HEK293 (cell line): ENCODE measurements around the gene AMBRA1.

ENCODE experiments used
- CTCF ChIA-PET: fragments of 350-600 bp; formaldehyde crosslinking; extraction: SDS; loops from one replicate; lab custom pipeline; 2021; ENCODE audit warnings: antibody characterized with exemption; lab: Yijun Ruan, JAX
- POLR2A ChIA-PET: fragments of 300-600 bp; formaldehyde crosslinking; extraction: SDS; loops from one replicate; lab custom pipeline; 2020; ENCODE audit warnings: antibody characterized with exemption, inconsistent platforms; lab: Yijun Ruan, JAX
- H3K27ac ChIP-seq: fragments of 200-500 bp; sonication (Bioruptor generic); 2 replicates; pipeline ENCODE4 v1.5.1; 2014; ENCODE audit warnings: low read depth, low read length, control low read depth, inconsistent platforms; ENCODE audit errors: extremely low read depth
- H3K36me3 ChIP-seq, 2 experiments: fragments of 200-500 bp in 1 of 2; sonication (Bioruptor generic) in 1 of 2; 1 replicate in 1 of 2; 2 replicates in 1 of 2; pipeline ENCODE4 v1.5.1; 2014 to 2017; ENCODE audit warnings: inconsistent platforms in 2 of 2, low read length in 2 of 2; ENCODE audit not compliant: control insufficient read depth in 2 of 2, insufficient read depth in 1 of 2
- H3K4me1 ChIP-seq: fragments of 200-500 bp; sonication (Bioruptor generic); 2 replicates; pipeline ENCODE4 v1.5.1; 2014; ENCODE audit warnings: mild to moderate bottlenecking, low read length, inconsistent platforms; ENCODE audit not compliant: control insufficient read depth, insufficient read depth
- H3K4me3 ChIP-seq: 2 replicates; pipeline ENCODE4 v1.5.1; 2011; ENCODE audit warnings: low read depth, mild to moderate bottlenecking, control low read depth, low read length, moderate library complexity
- H3K9me3 ChIP-seq: fragments of 200-500 bp; sonication (Bioruptor generic); 2 replicates; pipeline ENCODE4 v1.5.1; 2014; ENCODE audit warnings: low read depth, low read length, inconsistent platforms; ENCODE audit not compliant: control insufficient read depth, insufficient read depth
- GLIS2 ChIP-seq: fragments of 450-650 bp; formaldehyde crosslinking; IDR thresholded peaks from 2 replicates; pipeline ENCODE4 v1.5.1; 2016; ENCODE audit warnings: missing biosample characterization, missing genetic modification characterization
- HOXC10 ChIP-seq: sonication (generic); formaldehyde crosslinking; IDR thresholded peaks from 2 replicates; pipeline ENCODE4 v1.8.1; 2023; ENCODE audit warnings: mild to moderate bottlenecking, missing genetic modification reagents
- KLF8 ChIP-seq: fragments of 450-650 bp; formaldehyde crosslinking; IDR thresholded peaks from 2 replicates; pipeline ENCODE4 v1.5.1; 2016; ENCODE audit warnings: missing biosample characterization, missing genetic modification characterization
- PRDM10 ChIP-seq: fragments of 450-650 bp; formaldehyde crosslinking; IDR thresholded peaks from 2 replicates; pipeline ENCODE4 v1.5.1; 2016; ENCODE audit warnings: missing biosample characterization, missing genetic modification characterization
- PRDM6 ChIP-seq: fragments of 450-650 bp; formaldehyde crosslinking; IDR thresholded peaks from 2 replicates; pipeline ENCODE4 v1.5.1; 2017; ENCODE audit warnings: missing biosample characterization, missing genetic modification characterization
- SCRT2 ChIP-seq: fragments of 450-650 bp; formaldehyde crosslinking; IDR thresholded peaks from 2 replicates; pipeline ENCODE4 v1.5.1; 2016; ENCODE audit warnings: missing biosample characterization, missing genetic modification characterization
- ZEB2 ChIP-seq: fragments of 450-650 bp; formaldehyde crosslinking; IDR thresholded peaks from 2 replicates; pipeline ENCODE4 v1.5.1; 2016; ENCODE audit warnings: missing biosample characterization, missing genetic modification characterization
- ZNF114 ChIP-seq: fragments of 450-650 bp; formaldehyde crosslinking; IDR thresholded peaks from 2 replicates; pipeline ENCODE4 v1.5.0; 2017; ENCODE audit warnings: missing biosample characterization, missing genetic modification characterization
- ZNF184 ChIP-seq: fragments of 450-650 bp; IDR thresholded peaks from 2 replicates; pipeline ENCODE4 v1.5.1; 2018; ENCODE audit warnings: missing biosample characterization, mild to moderate bottlenecking, missing genetic modification characterization
- ZNF292 ChIP-seq: fragments of 450-650 bp; formaldehyde crosslinking; IDR thresholded peaks from 2 replicates; pipeline ENCODE4 v1.5.1; 2016; ENCODE audit warnings: low read depth, missing biosample characterization, missing genetic modification characterization, borderline replicate concordance
- ZNF302 ChIP-seq: fragments of 450-650 bp; formaldehyde crosslinking; IDR thresholded peaks from 2 replicates; pipeline ENCODE4 v1.5.1; 2016; ENCODE audit warnings: missing biosample characterization, missing genetic modification characterization, low read depth
- ZNF362 ChIP-seq: fragments of 450-650 bp; formaldehyde crosslinking; IDR thresholded peaks from 2 replicates; pipeline ENCODE4 v1.5.1; 2016; ENCODE audit warnings: missing biosample characterization, missing genetic modification characterization
- ZNF404 ChIP-seq: fragments of 450-650 bp; formaldehyde crosslinking; IDR thresholded peaks from 2 replicates; pipeline ENCODE4 v1.5.1; 2017; ENCODE audit warnings: missing biosample characterization, missing genetic modification characterization
- ZNF423 ChIP-seq: fragments of 450-650 bp; formaldehyde crosslinking; IDR thresholded peaks from 2 replicates; pipeline ENCODE4 v1.5.1; 2016; ENCODE audit warnings: missing biosample characterization, missing genetic modification characterization
- ZNF48 ChIP-seq: fragments of 450-650 bp; formaldehyde crosslinking; IDR thresholded peaks from 2 replicates; pipeline ENCODE4 v1.5.1; 2016; ENCODE audit warnings: missing biosample characterization, missing genetic modification characterization
- ZNF513 ChIP-seq: fragments of 450-650 bp; IDR thresholded peaks from 2 replicates; pipeline ENCODE4 v1.5.1; 2018; ENCODE audit warnings: missing biosample characterization, missing genetic modification characterization
- ZNF707 ChIP-seq: fragments of 450-650 bp; formaldehyde crosslinking; IDR thresholded peaks from 2 replicates; pipeline ENCODE4 v1.5.1; 2016; ENCODE audit warnings: missing biosample characterization, missing genetic modification characterization
- ZNF785 ChIP-seq: fragments of 450-650 bp; formaldehyde crosslinking; IDR thresholded peaks from 2 replicates; pipeline ENCODE4 v1.5.1; 2016; ENCODE audit warnings: missing biosample characterization, missing genetic modification characterization
- ZSCAN4 ChIP-seq: fragments of 450-650 bp; formaldehyde crosslinking; IDR thresholded peaks from 2 replicates; pipeline ENCODE4 v1.5.1; 2017; ENCODE audit warnings: missing biosample characterization, missing genetic modification characterization
- ZSCAN5A ChIP-seq: fragments of 450-650 bp; formaldehyde crosslinking; IDR thresholded peaks from 2 replicates; pipeline ENCODE4 v1.5.1; 2016; ENCODE audit warnings: missing biosample characterization, missing genetic modification characterization

The AMBRA1 gene

GRCh38 chr11:46594785-46595184 lies 962 bp upstream of the AMBRA1 start:
- Histone ChIP-seq H3K36me3 (no peaks in the 10 kb centered on the region), H3K27ac (no peak overlapping the region)
- CTCF ChIA-PET = interaction anchor here (0.7 to 0.8 kb wide), 2 partner anchors 21 to 24 kb away, joined by 3 to 4 read pairs; no protein-coding TSS in a partner anchor
- POLR2A ChIA-PET = interaction anchor here (1.3 to 1.7 kb wide), 4 partner anchors 17 to 39 kb away, joined by 4 to 13 read pairs (median 9); partner anchors contain the start of genes ATG13 and HARBI1
- TF ChIP-seq KLF8 (tag by site-specific recombination) = no peak
- no peak for TF ChIP-seq PRDM10 (tag by site-specific recombination)
- TF ChIP-seq SCRT2 (tag by site-specific recombination) = no peak
- no peak for TF ChIP-seq ZNF362 (tag by site-specific recombination)
- TF ChIP-seq ZNF707 = no peak
- TF ChIP-seq ZNF48 (tag by site-specific recombination) = no peak
- TF ChIP-seq ZNF114 (tag by site-specific recombination) = no peak
- no peak for TF ChIP-seq ZSCAN4 (tag by site-specific recombination)
- no peak for TF ChIP-seq ZNF302 (tag by site-specific recombination)
- no peak for TF ChIP-seq PRDM6 (tag by site-specific recombination)
- TF ChIP-seq ZNF404 (tag by site-specific recombination) = no peak
- TF ChIP-seq ZSCAN5A (tag by site-specific recombination) = no peak
- TF ChIP-seq ZNF785 (tag by site-specific recombination) = no peak
- TF ChIP-seq ZNF184 = no peak
- TF ChIP-seq ZNF423 (tag by site-specific recombination) = no peak
- no peak for TF ChIP-seq ZNF513 (tag by site-specific recombination)
- TF ChIP-seq GLIS2 (tag by site-specific recombination) = no peak
- TF ChIP-seq ZNF292 (tag by site-specific recombination) = no peak
- no peak for TF ChIP-seq HOXC10 (CRISPR knock-in tag)
- TF ChIP-seq ZEB2 (tag by site-specific recombination) = no peak
- TF ChIP-seq, all 188 proteins: peak for 0
- Histone ChIP-seq H3K9me3 (no peaks in the 10 kb centered on the region), H3K4me1 (0 out of 2 replicates have a peak, but pooled peaks cover 3% of the 10 kb centered on the region), H3K4me3 (no peak overlapping the region)
